ENCODE measurements around the gene ADCY1.

DNA sequence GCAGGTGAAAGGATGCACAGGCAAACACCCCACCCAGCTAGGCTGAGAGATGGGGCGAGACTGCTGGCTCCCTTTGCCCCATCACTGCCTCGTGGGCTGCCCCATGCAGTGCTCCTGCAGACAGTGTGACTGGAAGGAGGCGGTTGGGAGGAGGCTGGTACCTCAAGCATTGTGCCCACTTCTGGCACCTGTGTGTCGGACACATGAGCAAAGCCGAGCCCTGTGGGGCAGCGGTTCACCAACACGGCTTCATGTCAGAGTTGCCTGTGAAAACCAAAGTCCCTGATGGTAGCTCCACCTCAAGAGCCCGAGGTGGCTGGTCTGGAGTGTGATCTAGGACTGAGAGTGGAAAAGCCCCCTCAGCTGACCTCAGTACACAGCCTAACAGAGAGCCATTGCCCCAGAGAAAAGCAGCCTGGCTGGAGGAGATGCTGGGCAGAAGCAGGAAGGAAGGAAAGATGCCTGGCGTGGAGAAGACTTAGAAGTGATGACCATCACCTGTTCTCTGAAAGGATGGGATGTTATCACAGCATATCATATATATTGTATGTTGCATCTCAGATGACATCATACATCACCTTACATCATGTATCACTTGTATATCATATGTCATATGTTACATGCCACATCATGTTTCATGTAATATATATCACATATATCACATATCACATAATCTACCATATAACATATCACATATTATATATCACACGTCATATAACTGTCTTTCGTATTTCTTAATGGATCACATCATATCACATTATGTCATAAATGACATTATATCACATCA is 75.6 kb downstream of the ADCY1 start:
- TF ChIP-seq CTCF (IDR thresholded peaks at IDR 0.05) (no peak), EP300 (IDR thresholded peaks at IDR 0.05) (no peak), POLR2A (IDR thresholded peaks at IDR 0.05) (no peak), POLR2AphosphoS5 (IDR thresholded peaks at IDR 0.05) (no peak)
